GM21390 (cell line): ENCODE data around the gene LIMA1.
"Not testable (repeated sequence)": the region's sequence is repeated elsewhere in the genome, so short reads cannot be mapped to it uniquely, and the experiment has no call there.

Experiments used
- ATAC-seq: cut with Tn5 transposase; IDR thresholded peaks from one replicate; pipeline ENCODE4 v1.9.1; 2021; ENCODE audit not compliant: unreplicated experiment

Gene LIMA1

GRCh38 chr12:50248883-50249282, 34.4 kb downstream of the LIMA1 start:
- no peak for ATAC-seq

- ATAC-seq = no peak
Measured at GRCh38 chr12:50248411-50248810, 34.9 kb downstream of the LIMA1 start.

DNA sequence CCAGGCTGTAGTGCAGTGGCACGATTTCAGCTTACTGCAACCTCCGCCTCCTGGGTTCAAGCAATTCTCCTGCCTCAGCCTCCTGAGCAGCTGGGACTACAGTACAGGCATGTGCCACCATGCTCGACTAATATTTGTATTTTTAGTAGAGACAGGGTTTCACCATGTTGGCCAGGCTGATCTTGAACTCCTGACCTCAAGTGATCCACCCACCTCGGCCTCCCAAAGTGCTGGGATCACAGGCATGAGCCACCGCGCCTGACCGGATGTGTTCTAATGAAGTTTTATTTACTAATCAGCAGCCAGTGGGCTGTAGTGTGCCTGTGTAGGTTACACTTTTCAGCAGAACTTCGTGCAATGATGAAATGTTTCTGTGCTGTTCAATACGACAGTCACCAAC, 35.7 kb downstream of the LIMA1 start:
- ATAC-seq = not testable (repeated sequence)

- ATAC-seq = peak; percentile 69
Measured at GRCh38 chr12:50246873-50247612, 36.3 kb downstream of the LIMA1 start.

GRCh38 chr12:50246197-50246865, 37.0 kb downstream of the LIMA1 start:
- no peak for ATAC-seq

DNA sequence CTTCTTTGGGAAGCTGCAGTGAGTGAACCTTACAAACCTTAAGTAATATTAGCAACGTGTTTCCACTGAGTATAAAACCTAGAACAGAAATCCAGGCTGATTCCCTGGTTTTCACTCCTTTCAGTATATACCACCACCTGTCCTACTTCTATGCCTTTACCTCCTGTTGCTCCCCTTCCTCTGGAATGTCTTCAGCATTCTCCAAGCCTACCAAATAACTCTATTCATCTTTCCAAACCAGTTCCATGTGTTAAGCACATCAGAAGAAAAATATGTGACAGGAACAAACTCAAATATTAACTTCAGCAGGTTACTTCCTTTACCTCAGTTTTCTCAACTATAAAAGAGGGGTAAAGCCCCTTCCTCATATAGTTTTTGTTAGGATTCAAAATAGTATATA, 39.8 kb downstream of the LIMA1 start:
- no peak for ATAC-seq

DNA sequence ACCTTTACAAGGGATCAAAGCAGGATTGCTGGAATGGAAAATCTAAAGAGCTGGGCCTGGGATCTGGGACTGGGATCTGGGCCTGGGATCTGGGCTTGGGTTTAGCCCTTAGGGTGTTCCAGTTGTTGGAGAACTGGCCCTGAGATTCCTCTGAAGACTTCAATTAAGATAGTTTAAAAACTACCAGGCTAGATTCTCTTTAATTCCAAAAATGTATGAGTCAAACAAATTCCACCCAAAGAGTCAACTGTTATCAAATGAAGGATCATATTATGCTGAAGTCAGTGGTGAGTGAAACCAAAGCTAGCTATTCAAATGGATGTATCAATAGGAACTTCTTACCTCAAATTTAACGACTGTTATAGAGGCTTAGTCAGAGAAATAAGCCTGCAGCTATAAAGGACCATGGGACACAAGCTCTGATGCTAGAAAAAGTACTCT, 40.5 kb downstream of the LIMA1 start:
- no peak for ATAC-seq

GRCh38 chr12:50241178-50241577, 42.1 kb downstream of the LIMA1 start:
- no peak for ATAC-seq

GRCh38 chr12:50240792-50241114, 42.6 kb downstream of the LIMA1 start:
- no peak for ATAC-seq

GRCh38 chr12:50240096-50240791, 43.1 kb downstream of the LIMA1 start:
- ATAC-seq = no peak

- ATAC-seq = no peak
Measured at GRCh38 chr12:50239355-50239891, 43.9 kb downstream of the LIMA1 start.

DNA sequence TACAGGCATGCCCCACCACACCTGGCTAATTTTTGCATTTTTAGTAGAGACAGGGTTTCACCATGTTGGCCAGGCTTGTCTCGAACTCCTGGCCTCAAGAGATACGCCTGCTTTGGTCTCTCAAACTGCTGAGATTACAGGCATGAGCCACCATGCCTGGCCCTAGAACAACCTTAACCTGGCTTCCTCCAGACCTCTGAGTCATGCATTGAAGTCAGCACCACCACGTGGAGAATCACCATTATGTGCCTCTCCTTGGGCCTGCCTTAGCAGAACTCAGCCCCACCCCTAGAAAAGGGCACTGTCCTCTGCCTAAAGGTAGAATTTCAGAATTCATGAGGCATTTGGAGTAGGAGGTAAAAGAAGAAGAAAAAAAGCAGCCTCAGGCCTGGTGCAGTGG, 49.0 kb downstream of the LIMA1 start:
- ATAC-seq = no peak

DNA sequence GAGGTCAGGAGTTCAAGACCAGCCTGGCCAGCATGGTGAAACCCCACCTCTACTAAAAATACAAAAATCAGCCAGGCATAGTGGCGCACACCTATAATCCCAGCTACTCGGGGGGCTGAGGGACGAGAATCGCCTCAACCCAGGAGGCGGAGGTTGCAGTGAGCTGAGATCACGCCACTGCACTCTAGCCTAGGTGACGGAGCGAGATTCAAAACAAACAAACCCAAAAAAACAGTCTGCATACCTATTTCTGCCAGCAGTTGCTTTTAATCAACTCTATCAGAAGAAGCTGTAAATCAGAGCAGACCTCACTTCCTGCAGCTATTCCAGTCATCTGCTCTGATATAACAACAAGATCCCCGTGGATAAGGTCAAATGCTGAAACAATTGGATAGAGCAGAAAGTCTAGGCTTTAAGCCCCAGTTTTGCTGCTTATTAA, 50.5 kb downstream of the LIMA1 start:
- no peak for ATAC-seq

- no peak for ATAC-seq
Measured at GRCh38 chr12:50232206-50232605, 51.1 kb downstream of the LIMA1 start.

- ATAC-seq = no peak
Measured at GRCh38 chr12:50231346-50231745, 52.0 kb downstream of the LIMA1 start.

- ATAC-seq = no peak
Measured at GRCh38 chr12:50230217-50230616, 53.1 kb downstream of the LIMA1 start.

GRCh38 chr12:50224026-50224692, 59.2 kb downstream of the LIMA1 start:
- no peak for ATAC-seq

- no peak for ATAC-seq
Measured at GRCh38 chr12:50222275-50222783, 61.0 kb downstream of the LIMA1 start.

- no peak for ATAC-seq
Measured at GRCh38 chr12:50221228-50222008, 61.9 kb downstream of the LIMA1 start.

GRCh38 chr12:50220363-50220995, 62.8 kb downstream of the LIMA1 start:
- ATAC-seq = no peak
